Activated T-helper 2 cell treated with anti-CD3 and anti-CD28 coated beads, Interferon-gamma antibody, Interleukin-2, Interleukin-4, amounts not matched to agents 10 μg/mL and 5 μg/mL and 100 μg/mL, durations not matched to agents 14 hours and 24 hours and 36 hours (primary cell): ENCODE measurements around the gene ITIH1. TPM values are rescaled to one million over a fixed set of nuclear protein-coding genes. Genes with fewer than 3 reads are reported as not detected.

Experiments
- DNase-seq: peaks from one replicate; pipeline ENCODE4 v3.0.0; 2021; ENCODE audit warnings: low spot score
- H3K27ac Mint-ChIP-seq: one replicate; pipeline ENCODE4 v1.8.0; 2021; ENCODE audit warnings: mixed read lengths
- H3K27me3 Mint-ChIP-seq: one replicate; pipeline ENCODE4 v1.8.0; 2021; ENCODE audit warnings: low read depth, mixed read lengths
- H3K36me3 Mint-ChIP-seq: one replicate; pipeline ENCODE4 v1.8.0; 2021; ENCODE audit warnings: low read depth, mixed read lengths
- H3K4me1 Mint-ChIP-seq: one replicate; pipeline ENCODE4 v1.8.0; 2021; ENCODE audit warnings: low read depth, mixed read lengths
- H3K4me3 Mint-ChIP-seq: one replicate; pipeline ENCODE4 v1.8.0; 2021; ENCODE audit warnings: low read depth, mild to moderate bottlenecking, moderate library complexity, mixed read lengths
- H3K9me3 Mint-ChIP-seq: one replicate; pipeline ENCODE4 v1.8.0; 2021; ENCODE audit warnings: mixed read lengths
- intact Hi-C: fragments of 100-400 bp; cut with micrococcal nuclease; formaldehyde crosslinking; loops from one replicate; pipeline ENCODE4 v1.15.1; 2023
- total RNA-seq: library from RNA; stranded (reverse); gene quantifications from 2 replicates; pipeline ENCODE4 v1.2.3, GENCODE V29; 2022

The ITIH1 gene
- total RNA-seq, 1 donor from 2014 or later = not detected

GRCh38 chr3:52777959-52778805, 783 bp downstream of the ITIH1 start:
- Mint-ChIP-seq H3K4me1 (no peaks in the 10 kb centered on the region), H3K27ac (no peak overlapping the region), H3K36me3 (no peaks in the 10 kb centered on the region), H3K27me3 (peaks cover 8% of the 10 kb centered on the region), H3K9me3 (no peaks in the 10 kb centered on the region), H3K4me3 (no peak overlapping the region)
- intact Hi-C loops = no loop called here
- no peak for DNase-seq

- Mint-ChIP-seq H3K4me3 (no peak overlapping the region), H3K4me1 (no peaks in the 10 kb centered on the region), H3K27me3 (peaks cover 8% of the 10 kb centered on the region), H3K27ac (no peak overlapping the region), H3K9me3 (no peaks in the 10 kb centered on the region), H3K36me3 (no peaks in the 10 kb centered on the region)
- no peak for DNase-seq
- intact Hi-C loops = no loop called here
Measured at GRCh38 chr3:52779011-52779836, 1.8 kb downstream of the ITIH1 start.

- no peak for DNase-seq
- H3K4me1 Mint-ChIP-seq = no peaks in the 10 kb centered on the region
- no peak overlapping the region for H3K27ac Mint-ChIP-seq
- H3K9me3 Mint-ChIP-seq = no peaks in the 10 kb centered on the region
- H3K36me3 Mint-ChIP-seq = no peaks in the 10 kb centered on the region
- intact Hi-C loops = no loop called here
- no peak overlapping the region for H3K4me3 Mint-ChIP-seq
- peaks cover 8% of the 10 kb centered on the region for H3K27me3 Mint-ChIP-seq
Measured at GRCh38 chr3:52779837-52780585, 2.6 kb downstream of the ITIH1 start.

GRCh38 chr3:52781741-52782140, 4.3 kb downstream of the ITIH1 start:
- intact Hi-C loops = no loop called here
- no peaks in the 10 kb centered on the region for H3K9me3 Mint-ChIP-seq
- no peak overlapping the region for H3K27ac Mint-ChIP-seq
- no peak for DNase-seq
- peaks cover 8% of the 10 kb centered on the region for H3K27me3 Mint-ChIP-seq
- H3K4me3 Mint-ChIP-seq = no peak overlapping the region
- H3K4me1 Mint-ChIP-seq = no peaks in the 10 kb centered on the region
- H3K36me3 Mint-ChIP-seq = no peaks in the 10 kb centered on the region

- intact Hi-C loops = no loop called here
- no peak overlapping the region for H3K4me3 Mint-ChIP-seq
- no peaks in the 10 kb centered on the region for H3K36me3 Mint-ChIP-seq
- H3K4me1 Mint-ChIP-seq = no peaks in the 10 kb centered on the region
- no peak overlapping the region for H3K27ac Mint-ChIP-seq
- H3K27me3 Mint-ChIP-seq = peaks cover 8% of the 10 kb centered on the region
- no peak for DNase-seq
- no peaks in the 10 kb centered on the region for H3K9me3 Mint-ChIP-seq
Measured at GRCh38 chr3:52782412-52783210, 5.2 kb downstream of the ITIH1 start.

- peaks cover 8% of the 10 kb centered on the region for H3K27me3 Mint-ChIP-seq
- no peaks in the 10 kb centered on the region for H3K4me1 Mint-ChIP-seq
- no peaks in the 10 kb centered on the region for H3K36me3 Mint-ChIP-seq
- no peaks in the 10 kb centered on the region for H3K9me3 Mint-ChIP-seq
- intact Hi-C loops = no loop called here
- DNase-seq = no peak
- H3K27ac Mint-ChIP-seq = no peak overlapping the region
- H3K4me3 Mint-ChIP-seq = no peak overlapping the region
Measured at GRCh38 chr3:52783211-52783555, 5.8 kb downstream of the ITIH1 start.

GRCh38 chr3:52784021-52784621, 6.7 kb downstream of the ITIH1 start:
- intact Hi-C loops = no loop called here
- no peaks in the 10 kb centered on the region for H3K4me1 Mint-ChIP-seq
- peaks cover 8% of the 10 kb centered on the region for H3K27me3 Mint-ChIP-seq
- H3K27ac Mint-ChIP-seq = no peak overlapping the region
- H3K9me3 Mint-ChIP-seq = no peaks in the 10 kb centered on the region
- no peak for DNase-seq
- no peaks in the 10 kb centered on the region for H3K36me3 Mint-ChIP-seq
- no peak overlapping the region for H3K4me3 Mint-ChIP-seq

- H3K27ac Mint-ChIP-seq = no peak overlapping the region
- no peaks in the 10 kb centered on the region for H3K9me3 Mint-ChIP-seq
- no peak for DNase-seq
- H3K4me3 Mint-ChIP-seq = no peak overlapping the region
- intact Hi-C loops = no loop called here
- no peaks in the 10 kb centered on the region for H3K4me1 Mint-ChIP-seq
- H3K36me3 Mint-ChIP-seq = no peaks in the 10 kb centered on the region
- peaks cover 8% of the 10 kb centered on the region for H3K27me3 Mint-ChIP-seq
Measured at GRCh38 chr3:52784931-52785590, 7.7 kb downstream of the ITIH1 start.

- DNase-seq = no peak
- Mint-ChIP-seq H3K27me3 (peaks cover 5% of the 10 kb centered on the region), H3K4me3 (no peak overlapping the region), H3K4me1 (no peaks in the 10 kb centered on the region), H3K9me3 (no peaks in the 10 kb centered on the region), H3K36me3 (no peaks in the 10 kb centered on the region), H3K27ac (no peak overlapping the region)
- intact Hi-C loops = no loop called here
Measured at GRCh38 chr3:52786330-52787215, 9.2 kb downstream of the ITIH1 start.

- no peak overlapping the region for H3K27ac Mint-ChIP-seq
Measured at GRCh38 chr3:52787246-52787645, 9.8 kb downstream of the ITIH1 start.

More at GRCh38 chr3:52787246-52787645, 9.8 kb downstream of the ITIH1 start:
- H3K4me1 Mint-ChIP-seq = no peaks in the 10 kb centered on the region
- no peak for DNase-seq
- H3K9me3 Mint-ChIP-seq = no peaks in the 10 kb centered on the region
- H3K36me3 Mint-ChIP-seq = no peaks in the 10 kb centered on the region
- no peak overlapping the region for H3K4me3 Mint-ChIP-seq
- intact Hi-C loops = no loop called here
- H3K27me3 Mint-ChIP-seq = peaks cover 3% of the 10 kb centered on the region
